ENCODE measurements around the gene B4GALNT2. TPM values are rescaled to one million over a fixed set of nuclear protein-coding genes. Genes with fewer than 3 reads are reported as not detected.
"Not testable (repeated sequence)": the region's sequence is repeated elsewhere in the genome, so short reads cannot be mapped to it uniquely, and the experiment has no call there.

Gene B4GALNT2
- not detected in 2 replicates for total RNA-seq (2014; rRNA removed; shearing (Covaris generic))

- no peak for DNase-seq (ENCODE audit: low spot score)
- in situ Hi-C loops (cut with HindIII; ENCODE audit: low sequenced_read_pairs) = no loop called here
Measured at GRCh38 chr17:49132699-49133364, at the start of gene B4GALNT2. Gene B4GALNT2 (plus strand): TSS chr17:49132769. CDS start chr17:49132793, 24 bp downstream.

- in situ Hi-C loops (cut with HindIII; ENCODE audit: low sequenced_read_pairs); DNase-seq (ENCODE audit: low spot score): not testable (repeated sequence)
Measured at GRCh38 chr17:49085046-49085445, 47.5 kb upstream of the B4GALNT2 start.

- no peak for DNase-seq (ENCODE audit: low spot score)
- in situ Hi-C loops (cut with HindIII; ENCODE audit: low sequenced_read_pairs) = no loop called here
Measured at GRCh38 chr17:49085565-49086315, 46.8 kb upstream of the B4GALNT2 start.

GRCh38 chr17:49086316-49086605 is 46.3 kb upstream of the B4GALNT2 start:
- DNase-seq (ENCODE audit: low spot score) = no peak
- in situ Hi-C loops (cut with HindIII; ENCODE audit: low sequenced_read_pairs) = no loop called here

GRCh38 chr17:49086649-49087048 is 45.9 kb upstream of the B4GALNT2 start:
- no peak for DNase-seq (ENCODE audit: low spot score)
- in situ Hi-C loops (cut with HindIII; ENCODE audit: low sequenced_read_pairs) = no loop called here

GRCh38 chr17:49089094-49089493 is 43.5 kb upstream of the B4GALNT2 start:
- no peak for DNase-seq (ENCODE audit: low spot score)
- in situ Hi-C loops (cut with HindIII; ENCODE audit: low sequenced_read_pairs) = no loop called here

GRCh38 chr17:49090878-49091594 is 41.5 kb upstream of the B4GALNT2 start:
- DNase-seq (ENCODE audit: low spot score) = no peak
- in situ Hi-C loops (cut with HindIII; ENCODE audit: low sequenced_read_pairs) = no loop called here

GRCh38 chr17:49093131-49093530 is 39.4 kb upstream of the B4GALNT2 start:
- in situ Hi-C loops (cut with HindIII; ENCODE audit: low sequenced_read_pairs) = no loop called here
- no peak for DNase-seq (ENCODE audit: low spot score)

- DNase-seq (ENCODE audit: low spot score) = no peak
- in situ Hi-C loops (cut with HindIII; ENCODE audit: low sequenced_read_pairs) = no loop called here
Measured at GRCh38 chr17:49100601-49101000, 32.0 kb upstream of the B4GALNT2 start.

GRCh38 chr17:49101054-49101534 is 31.5 kb upstream of the B4GALNT2 start:
- no peak for DNase-seq (ENCODE audit: low spot score)
- in situ Hi-C loops (cut with HindIII; ENCODE audit: low sequenced_read_pairs) = no loop called here

GRCh38 chr17:49103360-49103759 is 29.2 kb upstream of the B4GALNT2 start:
- in situ Hi-C loops (cut with HindIII; ENCODE audit: low sequenced_read_pairs); DNase-seq (ENCODE audit: low spot score): not testable (repeated sequence)

GRCh38 chr17:49104511-49105074 is 28.0 kb upstream of the B4GALNT2 start:
- in situ Hi-C loops (cut with HindIII; ENCODE audit: low sequenced_read_pairs) = no loop called here

GRCh38 chr17:49106321-49107210 is 26.0 kb upstream of the B4GALNT2 start:
- in situ Hi-C loops (cut with HindIII; ENCODE audit: low sequenced_read_pairs) = no loop called here
- DNase-seq (ENCODE audit: low spot score) = no peak

More at GRCh38 chr17:49104511-49105074, 28.0 kb upstream of the B4GALNT2 start:
- no peak for DNase-seq (ENCODE audit: low spot score)

GRCh38 chr17:49107211-49107557 is 25.4 kb upstream of the B4GALNT2 start:
- in situ Hi-C loops (cut with HindIII; ENCODE audit: low sequenced_read_pairs) = no loop called here
- DNase-seq (ENCODE audit: low spot score) = no peak

- DNase-seq (ENCODE audit: low spot score) = peak; percentile 64
- in situ Hi-C loops (cut with HindIII; ENCODE audit: low sequenced_read_pairs) = no loop called here
Measured at GRCh38 chr17:49108318-49108717, 24.3 kb upstream of the B4GALNT2 start.

- in situ Hi-C loops (cut with HindIII; ENCODE audit: low sequenced_read_pairs) = no loop called here
- no peak for DNase-seq (ENCODE audit: low spot score)
Measured at GRCh38 chr17:49110509-49110908, 22.1 kb upstream of the B4GALNT2 start.

GRCh38 chr17:49111934-49112333 is 20.6 kb upstream of the B4GALNT2 start:
- no peak for DNase-seq (ENCODE audit: low spot score)
- in situ Hi-C loops (cut with HindIII; ENCODE audit: low sequenced_read_pairs) = no loop called here

- in situ Hi-C loops (cut with HindIII; ENCODE audit: low sequenced_read_pairs) = no loop called here
- no peak for DNase-seq (ENCODE audit: low spot score)
Measured at GRCh38 chr17:49112936-49113335, 19.6 kb upstream of the B4GALNT2 start.

- in situ Hi-C loops (cut with HindIII; ENCODE audit: low sequenced_read_pairs) = no loop called here
- DNase-seq (ENCODE audit: low spot score) = no peak
Measured at GRCh38 chr17:49114703-49115102, 17.9 kb upstream of the B4GALNT2 start.

Measured in G401 (cell line).